Colonic mucosa (tissue), 4 donors: Measurements from ENCODE around the gene TNS2. TPM values are rescaled to one million over a fixed set of nuclear protein-coding genes. Genes with fewer than 3 reads are reported as not detected.
"Not testable (repeated sequence)": the region's sequence is repeated elsewhere in the genome, so short reads cannot be mapped to it uniquely, and the experiment has no call there.

Experiments
- DNase-seq: peaks from one replicate; pipeline ENCODE4 v3.0.0-alpha.2; 2020
- H3K27ac ChIP-seq: fragments of 200-600 bp; one replicate; pipeline ENCODE4 v1.8.0; 2021
- H3K27me3 ChIP-seq: fragments of 200-600 bp; one replicate; pipeline ENCODE4 v1.8.0; 2021
- H3K36me3 ChIP-seq: fragments of 200-600 bp; one replicate; pipeline ENCODE4 v1.8.0; 2021
- H3K4me1 ChIP-seq: fragments of 200-600 bp; one replicate; pipeline ENCODE4 v1.8.0; 2021; ENCODE audit warnings: mild to moderate bottlenecking
- H3K4me3 ChIP-seq: fragments of 200-600 bp; one replicate; pipeline ENCODE4 v1.8.0; 2021
- H3K9ac ChIP-seq, 2 donors: one replicate each; pipeline ENCODE4 v1.7.0; 2013; ENCODE audit warnings: control low read depth in 2 of 2, low read depth in 2 of 2, low read length in 2 of 2
- H3K9me3 ChIP-seq: fragments of 200-600 bp; one replicate; pipeline ENCODE4 v1.8.0; 2021
- intact Hi-C: fragments of 100-400 bp; cut with DNase I; formaldehyde crosslinking; loops from one replicate; pipeline ENCODE4 v1.14.1; 2022
- total RNA-seq, 2 donors: library from RNA; stranded (reverse); fragmentation: NEBNext Ultra II Directional in 1 of 2; extraction: Animal tissue kit (Norgen Biotek cat#: 25700) in 1 of 2; gene quantifications; one replicate each; pipeline ENCODE4 v1.2.1, GENCODE V29; 2021
- TF ChIP-seq, protein P1 (sequence below): fragments of 200-600 bp; IDR thresholded peaks from one replicate; pipeline ENCODE4 v1.8.0; 2022; ENCODE audit warnings: antibody characterized with exemption, mild to moderate bottlenecking
- donor health status: healthy.
- donor health status: DM: no; HTN: no; CAD: no.
- donor health status: DM: no; HTN: no; CAD: no.

The TNS2 gene
- total RNA-seq, 2 donors from 2014 or later, result 26.0 to 27.1 TPM

DNA sequence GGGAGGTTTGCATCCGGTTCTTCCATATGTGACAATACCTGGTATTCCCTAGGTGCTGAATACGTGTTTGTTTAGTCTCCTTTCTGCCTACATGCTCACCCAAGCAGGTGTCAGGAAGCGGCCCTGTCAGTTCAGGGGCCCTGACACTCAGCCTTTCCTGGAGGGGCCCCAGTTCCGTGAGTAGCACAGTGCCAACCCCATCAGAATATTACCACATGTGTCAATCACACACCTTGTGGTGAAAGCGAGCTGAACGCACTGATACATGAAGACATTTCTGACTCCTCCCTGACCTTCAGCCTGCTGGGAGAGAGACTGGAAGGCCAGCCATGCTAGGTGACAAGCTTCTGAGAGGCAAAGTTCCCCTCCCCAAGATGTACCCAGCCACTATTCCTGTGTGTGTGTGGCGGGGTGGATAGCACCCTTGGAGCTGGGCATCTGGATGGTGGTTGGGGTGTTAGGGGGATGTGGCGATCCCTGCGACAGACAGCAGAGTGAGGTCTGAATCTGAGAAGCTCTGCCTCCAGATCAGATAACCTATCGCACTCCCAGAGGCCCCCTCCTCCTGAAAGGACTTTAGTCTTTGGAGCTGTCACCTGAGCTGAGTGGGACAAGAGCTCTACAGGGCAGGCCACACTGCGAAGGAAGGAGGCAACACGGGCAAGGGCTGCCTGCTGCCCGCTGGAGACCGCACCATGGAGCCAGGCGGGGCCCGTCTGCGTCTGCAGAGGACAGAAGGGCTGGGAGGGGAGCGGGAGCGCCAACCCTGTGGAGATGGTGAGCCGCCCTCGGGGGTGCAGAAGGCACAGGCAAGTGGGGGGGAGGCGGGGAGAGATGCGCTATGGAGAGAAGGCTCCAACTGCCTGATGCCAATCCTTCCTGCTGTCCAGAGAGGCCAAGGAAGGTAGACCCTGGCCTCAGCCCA, 53.3 kb downstream of the TNS2 start, which contains the start of gene SOAT2:
SOAT2 (plus strand) TSS at position 604 of the 925 bp plus-strand sequence; CDS start at position 696, 92 bp downstream.
- H3K36me3 ChIP-seq, result no peaks in the 10 kb centered on the region
- no peak within 1 kb of the TSS for H3K9ac ChIP-seq
- intact Hi-C loops, result no loop called here
- TF ChIP-seq, protein P1, sequence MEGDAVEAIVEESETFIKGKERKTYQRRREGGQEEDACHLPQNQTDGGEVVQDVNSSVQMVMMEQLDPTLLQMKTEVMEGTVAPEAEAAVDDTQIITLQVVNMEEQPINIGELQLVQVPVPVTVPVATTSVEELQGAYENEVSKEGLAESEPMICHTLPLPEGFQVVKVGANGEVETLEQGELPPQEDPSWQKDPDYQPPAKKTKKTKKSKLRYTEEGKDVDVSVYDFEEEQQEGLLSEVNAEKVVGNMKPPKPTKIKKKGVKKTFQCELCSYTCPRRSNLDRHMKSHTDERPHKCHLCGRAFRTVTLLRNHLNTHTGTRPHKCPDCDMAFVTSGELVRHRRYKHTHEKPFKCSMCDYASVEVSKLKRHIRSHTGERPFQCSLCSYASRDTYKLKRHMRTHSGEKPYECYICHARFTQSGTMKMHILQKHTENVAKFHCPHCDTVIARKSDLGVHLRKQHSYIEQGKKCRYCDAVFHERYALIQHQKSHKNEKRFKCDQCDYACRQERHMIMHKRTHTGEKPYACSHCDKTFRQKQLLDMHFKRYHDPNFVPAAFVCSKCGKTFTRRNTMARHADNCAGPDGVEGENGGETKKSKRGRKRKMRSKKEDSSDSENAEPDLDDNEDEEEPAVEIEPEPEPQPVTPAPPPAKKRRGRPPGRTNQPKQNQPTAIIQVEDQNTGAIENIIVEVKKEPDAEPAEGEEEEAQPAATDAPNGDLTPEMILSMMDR, result no peak
- H3K4me3 ChIP-seq, result no peak within 1 kb of the TSS
- peaks cover 6% of the 10 kb centered on the region for H3K4me1 ChIP-seq
- peak; percentile 19 for DNase-seq
- H3K9me3 ChIP-seq, result no peaks in the 10 kb centered on the region
- no peak within 1 kb of the TSS for H3K27ac ChIP-seq
- no peaks in the 10 kb centered on the region for H3K27me3 ChIP-seq

DNA sequence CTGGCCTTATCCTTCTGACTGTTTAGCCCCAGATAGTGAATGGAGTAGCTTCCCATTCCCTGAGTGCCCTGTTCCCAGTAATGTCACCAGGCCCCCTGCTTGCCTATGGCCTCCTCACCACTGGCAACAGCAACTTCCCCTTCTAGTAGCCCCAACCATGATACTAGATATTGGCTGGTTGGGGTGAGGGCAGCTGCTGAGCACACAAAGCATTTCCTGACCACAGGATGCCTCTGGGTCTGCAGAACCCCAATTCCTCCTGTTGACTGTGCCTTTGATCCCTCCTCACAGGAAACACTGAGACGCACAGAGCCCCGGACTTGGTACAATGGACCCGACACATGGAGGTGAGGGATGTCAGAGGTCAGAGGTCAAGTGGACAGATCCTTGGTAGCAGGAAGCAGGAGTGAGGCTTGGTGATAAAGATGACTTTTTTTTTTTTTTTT, 54.0 kb downstream of the TNS2 start:
- intact Hi-C loops, result no loop called here
- Histone ChIP-seq H3K9me3 (no peaks in the 10 kb centered on the region), H3K4me3 (no peak overlapping the region), H3K36me3 (no peaks in the 10 kb centered on the region), H3K27ac (no peak overlapping the region), H3K9ac (no peak overlapping the region), H3K4me1 (peaks cover 6% of the 10 kb centered on the region), H3K27me3 (no peaks in the 10 kb centered on the region)
- TF ChIP-seq, protein P1, result no peak
- peak; percentile 17 for DNase-seq

DNA sequence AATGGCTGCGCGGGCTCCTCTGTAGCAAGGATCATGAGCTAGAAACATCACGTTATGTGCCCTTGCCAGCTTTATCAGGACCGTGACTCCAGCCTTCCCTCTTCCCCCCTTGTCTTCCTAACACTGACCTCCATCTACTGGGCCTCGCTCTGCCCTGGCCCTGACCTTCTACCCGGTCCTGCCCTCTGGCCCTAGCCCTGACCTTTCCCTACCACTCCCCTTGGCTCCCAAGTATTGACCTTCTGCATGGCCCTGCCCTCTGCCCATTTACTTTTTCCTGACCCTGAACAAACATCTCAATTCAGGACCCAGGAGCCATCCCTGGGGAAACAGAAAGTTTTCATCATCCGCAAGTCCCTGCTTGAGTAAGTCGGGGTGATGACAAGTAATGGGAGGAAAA, 55.4 kb downstream of the TNS2 start:
- Histone ChIP-seq H3K4me3 (no peak overlapping the region), H3K27ac (no peak overlapping the region), H3K27me3 (no peaks in the 10 kb centered on the region), H3K9me3 (no peaks in the 10 kb centered on the region), H3K36me3 (no peaks in the 10 kb centered on the region), H3K4me1 (peaks cover 6% of the 10 kb centered on the region), H3K9ac (no peak overlapping the region)
- DNase-seq, result peak; percentile 8
- TF ChIP-seq, protein P1, result no peak
- intact Hi-C loops, result no loop called here

DNA sequence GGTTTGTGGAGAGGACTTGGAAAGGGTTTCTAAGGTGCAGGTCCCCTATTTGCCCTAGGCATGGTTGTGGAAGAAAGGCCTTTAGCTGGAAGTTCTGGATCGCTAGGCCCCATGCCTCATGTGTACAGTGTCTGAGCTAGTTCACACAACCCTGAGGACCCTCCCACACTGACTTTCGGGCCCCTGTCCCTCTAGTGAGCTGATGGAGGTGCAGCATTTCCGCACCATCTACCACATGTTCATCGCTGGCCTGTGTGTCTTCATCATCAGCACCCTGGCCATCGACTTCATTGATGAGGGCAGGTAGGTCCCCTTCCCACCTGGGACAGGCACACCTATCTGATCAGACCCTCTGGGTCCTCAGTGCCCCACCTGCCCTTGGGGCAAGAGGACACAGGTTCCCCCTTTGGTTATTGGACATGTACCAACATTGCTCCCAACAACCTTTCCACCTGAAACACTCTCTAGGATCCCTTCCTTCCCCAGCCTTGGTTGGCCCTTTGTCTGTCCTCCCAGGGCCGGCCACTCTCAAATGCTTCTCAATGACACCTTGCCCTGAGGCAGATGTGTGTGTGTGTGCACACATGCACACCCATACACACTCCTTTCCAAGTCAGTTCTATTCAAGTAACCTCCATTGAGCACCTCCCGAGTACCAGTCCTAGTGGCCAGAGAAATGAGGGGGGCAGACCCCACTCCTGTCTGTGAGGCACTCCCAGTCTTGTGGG, 56.0 kb downstream of the TNS2 start:
- peaks cover 6% of the 10 kb centered on the region for H3K4me1 ChIP-seq
- H3K27ac ChIP-seq, result no peak overlapping the region
- intact Hi-C loops, result no loop called here
- TF ChIP-seq, protein P1, result no peak
- peak; percentile 6 for DNase-seq
- no peaks in the 10 kb centered on the region for H3K9me3 ChIP-seq
- H3K27me3 ChIP-seq, result no peaks in the 10 kb centered on the region
- H3K4me3 ChIP-seq, result no peak overlapping the region
- no peak overlapping the region for H3K9ac ChIP-seq
- no peaks in the 10 kb centered on the region for H3K36me3 ChIP-seq

DNA sequence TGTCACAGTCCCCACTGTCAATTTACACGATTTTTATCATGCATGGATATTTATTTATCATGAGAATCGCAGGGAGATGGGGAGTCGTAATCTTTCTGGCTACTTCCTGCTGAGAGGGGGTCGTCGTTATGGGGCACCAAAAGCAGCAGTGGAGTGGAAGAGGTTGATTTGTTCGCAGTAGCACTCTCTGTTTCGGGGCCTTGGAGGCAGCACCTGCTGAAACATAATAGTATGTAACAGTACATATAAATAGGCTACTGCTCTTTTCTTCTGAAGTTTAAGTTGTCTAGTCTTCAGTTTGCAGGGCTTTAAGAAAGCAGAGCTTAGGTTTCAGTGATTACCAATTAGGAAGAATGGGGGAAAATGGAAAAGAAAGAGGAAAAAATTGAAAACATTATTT, 57.3 kb downstream of the TNS2 start:
- intact Hi-C loops, result no loop called here
- H3K9me3 ChIP-seq, result no peaks in the 10 kb centered on the region
- H3K36me3 ChIP-seq, result no peaks in the 10 kb centered on the region
- H3K27me3 ChIP-seq, result no peaks in the 10 kb centered on the region
- H3K27ac ChIP-seq, result no peak overlapping the region
- TF ChIP-seq, protein P1, result no peak
- no peak for DNase-seq
- H3K4me1 ChIP-seq, result peaks cover 6% of the 10 kb centered on the region
- no peak overlapping the region for H3K9ac ChIP-seq
- no peak overlapping the region for H3K4me3 ChIP-seq

DNA sequence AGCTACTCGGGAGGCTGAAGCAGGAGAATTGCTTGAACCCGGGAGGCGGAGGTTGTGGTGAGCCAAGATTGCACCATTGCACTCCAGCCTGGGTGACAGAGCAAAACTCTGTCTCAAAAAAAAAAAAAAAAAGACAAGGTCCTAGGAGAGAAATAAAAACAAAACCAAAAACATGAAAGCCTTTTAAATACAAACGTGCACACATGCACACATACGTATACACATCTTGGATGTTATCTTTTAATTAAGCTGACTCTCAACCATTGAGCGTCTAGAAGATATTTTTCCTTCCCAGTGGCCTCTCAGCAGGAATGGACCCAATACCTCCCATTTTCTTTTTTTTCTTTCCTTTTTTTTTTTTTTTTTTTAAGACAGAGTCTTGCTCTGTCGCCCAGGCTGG, 62.6 kb downstream of the TNS2 start:
- intact Hi-C loops, H3K9ac ChIP-seq, H3K9me3 ChIP-seq, H3K4me3 ChIP-seq, DNase-seq, H3K27ac ChIP-seq, H3K4me1 ChIP-seq, H3K36me3 ChIP-seq, H3K27me3 ChIP-seq: not testable (repeated sequence)
